Adrenal gland (tissue), 5 donors: ENCODE data around the gene SPATS2.

ENCODE experiments used
- CTCF ChIP-seq, 6 experiments: fragments of 450-650 bp in 4 of 6; fragments of 200-600 bp in 2 of 6; sonication (generic) in 1 of 6; IDR thresholded peaks; 1 replicate in 5 of 6; 2 replicates in 1 of 6; pipeline versions ENCODE4 v1.5.1 to v1.8.0; 2016 to 2021; ENCODE audit warnings: antibody characterized with exemption in 6 of 6, mild to moderate bottlenecking in 2 of 6, moderate library complexity in 1 of 6
- POLR2A ChIP-seq, 2 donors: fragments of 450-650 bp; IDR thresholded peaks; one replicate each; pipeline ENCODE4 v1.6.1; 2017; ENCODE audit warnings: antibody characterized with exemption in 2 of 2, mild to moderate bottlenecking in 2 of 2, moderate library complexity in 1 of 2
- donor health status: DM: no; HTN: no; CAD: no.

- no peak for TF ChIP-seq POLR2A (IDR thresholded peaks at IDR 0.05)
- TF ChIP-seq CTCF (IDR thresholded peaks at IDR 0.05), result no peak
Measured at GRCh38 chr12:49342914-49343731, 24.1 kb upstream of the SPATS2 start.
